WTC11 (cell line): ENCODE measurements around the gene ANKRD2. TPM values are rescaled to one million over a fixed set of nuclear protein-coding genes. Genes with fewer than 3 reads are reported as not detected.
A peak's percentile ranks its signal among the peaks of the same experiment; 100 is the strongest.
"Not testable (repeated sequence)": the region's sequence is repeated elsewhere in the genome, so short reads cannot be mapped to it uniquely, and the experiment has no call there.

Source experiments
- ATAC-seq: fragments of 200-7000 bp; cut with Tn5 transposase; 2 replicates; pipeline ENCODE4 v1.10.0; 2021; ENCODE audit warnings: mild to moderate bottlenecking, moderate library complexity
- CTCF ChIA-PET: fragments of 300-600 bp; sonication (Branson Sonifier 250); formaldehyde crosslinking; loops from one replicate; lab custom pipeline; 2021; ENCODE audit warnings: antibody characterized with exemption; lab: Charles Lee
- POLR2A ChIA-PET: fragments of 350-600 bp; sonication (Branson Sonifier 250); formaldehyde crosslinking; loops from one replicate; lab custom pipeline; 2021; ENCODE audit warnings: antibody characterized with exemption; lab: Charles Lee
- DNase-seq: peaks from one replicate; pipeline ENCODE4 v3.0.0; 2021; ENCODE audit warnings: low spot score
- H3K27ac Mint-ChIP-seq: 2 replicates; pipeline ENCODE4 v1.8.0; 2021; ENCODE audit warnings: mixed read lengths
- H3K27me3 Mint-ChIP-seq: 2 replicates; pipeline ENCODE4 v1.8.0; 2021; ENCODE audit warnings: low read depth, mild to moderate bottlenecking, moderate library complexity, mixed read lengths
- H3K36me3 Mint-ChIP-seq: 2 replicates; pipeline ENCODE4 v1.8.0; 2021; ENCODE audit warnings: mixed read lengths
- H3K4me1 Mint-ChIP-seq: 2 replicates; pipeline ENCODE4 v1.8.0; 2022; ENCODE audit warnings: mixed read lengths
- H3K4me3 Mint-ChIP-seq: 2 replicates; pipeline ENCODE4 v1.8.0; 2021; ENCODE audit warnings: mild to moderate bottlenecking, moderate library complexity, mixed read lengths
- H3K9me3 Mint-ChIP-seq: 2 replicates; pipeline ENCODE4 v1.8.0; 2021; ENCODE audit warnings: mixed read lengths
- CREB1 ChIP-seq: sonication (generic); formaldehyde crosslinking; IDR thresholded peaks from 2 replicates; pipeline ENCODE4 v1.8.0; 2023; ENCODE audit warnings: mild to moderate bottlenecking, missing genetic modification reagents
- ETV6 ChIP-seq: sonication (generic); formaldehyde crosslinking; IDR thresholded peaks from 2 replicates; pipeline ENCODE4 v1.8.1; 2022; ENCODE audit warnings: mild to moderate bottlenecking, missing genetic modification reagents
- FOXK1 ChIP-seq: sonication (generic); formaldehyde crosslinking; IDR thresholded peaks from 2 replicates; pipeline ENCODE4 v1.8.0; 2022; ENCODE audit warnings: mild to moderate bottlenecking, moderate library complexity, missing genetic modification reagents
- GABPB1 ChIP-seq: sonication (generic); formaldehyde crosslinking; IDR thresholded peaks from 2 replicates; pipeline ENCODE4 v1.8.1; 2023; ENCODE audit warnings: mild to moderate bottlenecking, missing genetic modification reagents
- IRF2 ChIP-seq: sonication (generic); formaldehyde crosslinking; IDR thresholded peaks from 2 replicates; pipeline ENCODE4 v1.8.0; 2022; ENCODE audit warnings: low read depth, missing genetic modification reagents, borderline replicate concordance
- MLX ChIP-seq: sonication (generic); formaldehyde crosslinking; IDR thresholded peaks from 2 replicates; pipeline ENCODE4 v1.8.1; 2023; ENCODE audit warnings: mild to moderate bottlenecking, missing genetic modification reagents, moderate library complexity
- NFATC4 ChIP-seq: fragments of 250-450 bp; sonication (Bioruptor Pico); IDR thresholded peaks from 2 replicates; pipeline ENCODE4 v1.9.0; 2021; ENCODE audit warnings: mild to moderate bottlenecking
- NR3C1 ChIP-seq: sonication (generic); formaldehyde crosslinking; conservative IDR thresholded peaks from 2 replicates; pipeline ENCODE4 v1.8.1; 2023; ENCODE audit warnings: low read depth, mild to moderate bottlenecking, missing genetic modification reagents
- PRRX2 ChIP-seq: fragments of 250-450 bp; sonication (Bioruptor Pico); IDR thresholded peaks from 2 replicates; pipeline ENCODE4 v1.8.0; 2021; ENCODE audit warnings: mild to moderate bottlenecking
- SMAD4 ChIP-seq: sonication (generic); formaldehyde crosslinking; IDR thresholded peaks from 2 replicates; pipeline ENCODE4 v1.8.0; 2022; ENCODE audit warnings: mild to moderate bottlenecking, missing genetic modification reagents
- TEAD1 ChIP-seq: sonication (generic); formaldehyde crosslinking; IDR thresholded peaks from 2 replicates; pipeline ENCODE4 v1.8.0; 2022; ENCODE audit warnings: mild to moderate bottlenecking, missing genetic modification reagents
- ZNF396 ChIP-seq: fragments of 250-450 bp; sonication (Bioruptor Pico); IDR thresholded peaks from 2 replicates; pipeline ENCODE4 v1.8.0; 2021; ENCODE audit warnings: mild to moderate bottlenecking, moderate library complexity, borderline replicate concordance
- ZNF671 ChIP-seq: fragments of 250-450 bp; sonication (Bioruptor Pico); IDR thresholded peaks from 2 replicates; pipeline ENCODE4 v1.8.0; 2021; ENCODE audit warnings: mild to moderate bottlenecking
- total RNA-seq: library from RNA; stranded (reverse); gene quantifications from 3 replicates; pipeline ENCODE4 v1.2.3, GENCODE V29; 2021
- TF ChIP-seq, protein P1 (sequence below): sonication (generic); formaldehyde crosslinking; conservative IDR thresholded peaks from 2 replicates; pipeline ENCODE4 v1.8.1; 2022; ENCODE audit warnings: mild to moderate bottlenecking, missing genetic modification reagents

Gene ANKRD2
- total RNA-seq, 1 experiment from 2014 or later, result not detected

DNA sequence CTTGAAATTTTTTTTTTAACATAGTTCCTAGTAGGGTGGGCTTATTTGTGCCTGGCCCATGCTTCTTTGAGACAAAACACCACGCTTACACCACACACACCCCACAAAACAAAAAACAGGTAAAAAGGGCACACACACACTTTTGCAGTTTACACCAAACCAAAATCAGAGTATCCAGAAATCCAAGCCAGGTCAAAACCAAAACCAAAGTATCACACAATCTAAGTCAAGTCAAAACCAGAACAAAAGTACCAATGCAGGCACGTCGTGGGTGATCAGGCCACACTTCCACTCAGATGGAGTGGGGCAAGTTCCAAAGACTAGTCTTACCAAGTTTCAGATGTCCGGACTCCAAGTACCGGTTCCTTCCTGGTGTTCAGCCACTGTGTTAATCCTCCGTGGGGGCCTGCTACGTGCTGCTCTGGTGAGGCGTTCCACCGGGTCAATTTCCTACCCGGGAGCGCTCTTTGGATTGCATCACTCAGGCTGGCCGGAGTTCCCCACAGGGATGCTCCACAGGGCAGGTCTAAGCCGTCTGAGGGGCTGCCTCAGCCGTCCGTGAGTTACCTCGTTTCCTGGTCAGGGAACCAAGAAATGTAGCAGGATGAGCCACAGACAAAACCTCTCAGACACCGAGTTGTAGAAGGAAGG is 11.7 kb upstream of the ANKRD2 start:
- CTCF ChIA-PET, ATAC-seq, DNase-seq, H3K27me3 Mint-ChIP-seq, POLR2A ChIA-PET, H3K27ac Mint-ChIP-seq: not testable (repeated sequence)
- peaks cover 25% of the 10 kb centered on the region for H3K36me3 Mint-ChIP-seq
- H3K9me3 Mint-ChIP-seq, result peaks cover 31% of the 10 kb centered on the region
- TF ChIP-seq GABPB1 (CRISPR knock-in tag), result peak; percentile 96
- TF ChIP-seq, all 79 proteins: peak for 1; not testable (repeated sequence) for 78
- not testable (repeated sequence) for H3K4me1 Mint-ChIP-seq, H3K4me3 Mint-ChIP-seq

GRCh38 chr10:97561386-97562077 is 11.0 kb upstream of the ANKRD2 start:
- ATAC-seq, H3K27me3 Mint-ChIP-seq, POLR2A ChIA-PET, H3K4me3 Mint-ChIP-seq, H3K4me1 Mint-ChIP-seq, CTCF ChIA-PET, DNase-seq, H3K27ac Mint-ChIP-seq: not testable (repeated sequence)
- H3K36me3 Mint-ChIP-seq, result peaks cover 25% of the 10 kb centered on the region
- H3K9me3 Mint-ChIP-seq, result peaks cover 29% of the 10 kb centered on the region

GRCh38 chr10:97562329-97562728 is 10.2 kb upstream of the ANKRD2 start:
- H3K27me3 Mint-ChIP-seq, H3K4me1 Mint-ChIP-seq, H3K4me3 Mint-ChIP-seq, CTCF ChIA-PET, POLR2A ChIA-PET, DNase-seq, H3K27ac Mint-ChIP-seq, ATAC-seq: not testable (repeated sequence)
- H3K36me3 Mint-ChIP-seq, result peaks cover 25% of the 10 kb centered on the region
- H3K9me3 Mint-ChIP-seq, result peaks cover 29% of the 10 kb centered on the region

- peaks cover 29% of the 10 kb centered on the region for H3K9me3 Mint-ChIP-seq
- no peak overlapping the region for H3K4me3 Mint-ChIP-seq
- POLR2A ChIA-PET, result no interaction called here
- H3K27me3 Mint-ChIP-seq, result no peaks in the 10 kb centered on the region
- CTCF ChIA-PET, result no interaction called here
- no peak overlapping the region for H3K27ac Mint-ChIP-seq
- no peak for ATAC-seq
- TF ChIP-seq MLX, result no peak
- TF ChIP-seq ZNF396, result no peak
- no peak for TF ChIP-seq NR3C1 (CRISPR knock-in tag)
- TF ChIP-seq, all 79 proteins: peak for 0
- Mint-ChIP-seq H3K4me1 (peaks cover 10% of the 10 kb centered on the region), H3K36me3 (peaks cover 25% of the 10 kb centered on the region)
- no peak for DNase-seq
Measured at GRCh38 chr10:97563337-97563736, 9.2 kb upstream of the ANKRD2 start.

DNA sequence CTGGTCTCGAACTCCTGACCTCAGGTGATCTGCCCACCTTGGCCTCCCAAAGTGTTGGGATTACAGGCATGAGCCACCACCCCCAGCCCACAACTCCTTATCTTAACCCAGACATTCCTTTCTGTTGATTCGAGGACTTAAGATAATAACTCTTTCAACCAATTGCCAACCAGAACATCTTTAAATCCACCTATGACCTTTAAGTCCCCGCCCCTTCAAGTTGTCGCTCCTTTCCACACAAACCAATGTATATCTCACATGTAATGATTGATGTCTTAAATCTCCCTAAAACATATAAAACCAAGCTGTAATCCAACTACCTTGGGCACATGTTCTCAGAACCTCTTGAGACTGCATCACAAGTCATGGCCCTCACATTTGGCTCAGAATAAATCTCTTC is 7.8 kb upstream of the ANKRD2 start:
- CTCF ChIA-PET, result interaction anchor here (0.7 kb wide), 1 partner anchor 22 kb away, joined by 3 read pairs; no protein-coding TSS in a partner anchor
- peaks cover 4% of the 10 kb centered on the region; the same call in 1 of the 2 replicates for H3K4me1 Mint-ChIP-seq
- ATAC-seq (no peak), DNase-seq (no peak)
- H3K36me3 Mint-ChIP-seq, result peaks cover 25% of the 10 kb centered on the region
- H3K9me3 Mint-ChIP-seq, result peaks cover 29% of the 10 kb centered on the region
- H3K27me3 Mint-ChIP-seq, result no peaks in the 10 kb centered on the region
- POLR2A ChIA-PET, result no interaction called here
- no peak overlapping the region for H3K4me3 Mint-ChIP-seq
- H3K27ac Mint-ChIP-seq, result no peak overlapping the region; the same call in 1 of the 2 replicates
- TF ChIP-seq TEAD1 (no peak), CREB1 (no peak), PRRX2 (CRISPR knock-in tag) (no peak), IRF2 (CRISPR knock-in tag) (no peak), SMAD4 (no peak), FOXK1 (CRISPR knock-in tag) (no peak), ETV6 (CRISPR knock-in tag) (no peak), NFATC4 (CRISPR knock-in tag) (no peak), ZNF671 (CRISPR knock-in tag) (no peak)
- TF ChIP-seq, protein P1, sequence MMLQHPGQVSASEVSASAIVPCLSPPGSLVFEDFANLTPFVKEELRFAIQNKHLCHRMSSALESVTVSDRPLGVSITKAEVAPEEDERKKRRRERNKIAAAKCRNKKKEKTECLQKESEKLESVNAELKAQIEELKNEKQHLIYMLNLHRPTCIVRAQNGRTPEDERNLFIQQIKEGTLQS (CRISPR knock-in tag), result no peak
